ENCODE measurements around the gene PCTP.

- TF ChIP-seq CTCF (IDR thresholded peaks at IDR 0.05; ENCODE audit: poor library complexity) (no peak), EZH2 (IDR thresholded peaks at IDR 0.05; ENCODE audit: borderline replicate concordance) (no peak)
These were observed 934 bp downstream of the PCTP start for GRCh38 chr17:55751720-55752250.
